HG02973 (cell line): ENCODE data around the gene TGM3.

ENCODE experiments used
- ATAC-seq: cut with Tn5 transposase; IDR thresholded peaks from one replicate; pipeline ENCODE4 v1.9.1; 2021; ENCODE audit warnings: moderate library complexity; ENCODE audit not compliant: unreplicated experiment

The TGM3 gene

DNA sequence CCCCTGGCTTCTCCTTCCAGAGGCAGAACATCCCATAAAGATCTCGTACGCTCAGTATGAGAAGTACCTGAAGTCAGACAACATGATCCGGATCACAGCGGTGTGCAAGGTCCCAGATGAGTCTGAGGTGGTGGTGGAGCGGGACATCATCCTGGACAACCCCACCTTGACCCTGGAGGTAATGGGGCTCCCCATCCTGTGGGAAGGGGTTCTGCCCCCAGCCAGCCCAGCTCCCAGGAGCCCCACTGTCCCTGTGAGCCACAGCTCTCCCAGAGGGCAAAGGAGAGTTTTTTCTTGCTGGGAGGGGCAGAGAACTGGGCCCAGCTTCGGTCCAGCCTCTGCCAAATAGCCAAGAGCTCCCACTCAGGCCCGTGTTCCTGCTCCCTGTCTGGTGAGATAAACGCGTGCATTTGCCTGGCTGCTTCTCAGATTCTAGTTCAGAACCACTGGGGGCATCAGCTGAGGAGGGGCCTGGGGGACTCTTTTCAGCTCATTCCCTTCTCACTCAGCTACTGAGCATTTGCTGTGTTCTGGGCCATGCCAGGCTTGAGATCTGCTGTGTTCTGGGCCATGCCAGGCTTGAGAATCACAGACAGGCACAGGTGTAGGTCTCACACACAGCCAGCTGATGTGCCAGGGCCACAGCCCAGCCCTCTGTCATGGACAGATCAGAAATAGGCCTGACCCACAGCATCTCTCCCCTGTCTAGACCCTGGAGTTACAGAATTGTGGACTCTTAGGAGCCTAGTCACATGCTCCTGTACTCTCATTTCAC lies 39.5 kb downstream of the TGM3 start:
- no peak for ATAC-seq

- ATAC-seq = no peak
These were observed 40.7 kb downstream of the TGM3 start for GRCh38 chr20:2336471-2336870.

DNA sequence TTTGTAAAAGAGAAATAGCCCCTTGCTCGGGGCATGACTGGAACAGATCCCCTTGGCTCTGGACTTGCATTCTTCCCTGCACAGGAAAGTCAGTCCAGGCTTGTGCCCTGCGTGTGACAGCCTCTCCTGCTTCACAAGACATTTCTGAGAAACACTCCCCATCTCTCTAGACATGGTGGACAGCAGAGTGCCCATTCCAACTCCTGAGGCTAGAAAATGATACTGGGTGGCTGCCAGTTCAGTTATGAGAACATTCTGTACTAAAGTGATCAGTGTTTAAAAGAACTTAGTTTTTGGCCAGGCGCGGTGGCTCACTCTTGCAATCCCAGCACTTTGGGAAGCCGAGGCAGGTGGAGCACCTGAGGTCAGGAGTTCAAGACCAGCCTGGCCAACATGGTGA lies 41.3 kb downstream of the TGM3 start:
- no peak for ATAC-seq

DNA sequence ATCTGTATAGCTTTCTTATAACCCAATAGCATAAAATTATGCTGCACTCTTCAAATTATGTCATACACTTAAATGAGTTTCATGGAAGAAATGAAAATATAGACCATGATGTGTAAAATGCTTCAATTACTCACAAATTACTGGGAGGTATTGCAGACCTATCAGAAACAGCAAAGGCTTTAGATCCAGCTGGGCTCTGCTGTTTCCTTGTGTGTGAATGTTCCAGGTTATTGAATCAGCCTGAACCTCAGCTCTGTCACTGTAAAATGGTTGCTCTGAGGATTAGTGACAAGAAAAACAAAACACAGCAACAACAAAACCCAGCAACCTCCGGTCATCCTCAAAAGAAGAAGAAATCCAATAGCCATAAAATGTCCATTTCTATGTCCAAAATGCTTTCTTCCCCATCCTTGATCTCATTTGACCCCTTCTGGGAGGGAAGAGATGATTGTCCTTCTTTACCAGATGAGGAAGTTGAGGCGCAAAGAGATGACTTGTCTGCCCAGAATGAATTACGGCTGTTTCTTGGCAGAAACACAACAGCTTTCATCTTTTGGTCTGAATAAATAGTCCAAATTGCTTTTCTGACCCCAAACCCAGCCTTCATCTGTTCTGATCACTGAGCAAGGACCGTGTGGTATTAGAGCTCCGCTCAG lies 42.7 kb downstream of the TGM3 start:
- ATAC-seq = no peak

- ATAC-seq = no peak
These were observed 44.3 kb downstream of the TGM3 start for GRCh38 chr20:2340136-2340535.

GRCh38 chr20:2340823-2341222 lies 45.0 kb downstream of the TGM3 start:
- ATAC-seq = no peak

GRCh38 chr20:2341336-2341735 lies 45.5 kb downstream of the TGM3 start:
- no peak for ATAC-seq

DNA sequence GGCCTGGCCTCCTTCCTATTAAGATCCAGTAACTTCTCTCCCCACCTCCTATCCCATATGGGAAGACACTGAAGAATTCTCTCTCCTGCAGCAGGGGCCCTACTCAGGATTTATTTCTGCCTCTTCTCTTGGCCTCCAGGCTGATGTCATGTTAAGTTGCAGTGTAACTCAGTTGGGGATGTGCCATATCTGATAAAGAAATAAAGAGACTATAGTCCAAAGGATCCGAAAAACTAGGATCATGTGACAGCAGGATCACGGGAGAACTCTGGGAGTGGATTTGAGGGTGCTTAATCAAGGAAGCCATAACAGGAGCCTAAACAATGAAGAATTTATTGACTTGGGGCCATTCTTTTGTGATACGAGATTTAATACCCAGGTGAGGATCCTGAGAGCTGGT lies 46.4 kb downstream of the TGM3 start:
- no peak for ATAC-seq

DNA sequence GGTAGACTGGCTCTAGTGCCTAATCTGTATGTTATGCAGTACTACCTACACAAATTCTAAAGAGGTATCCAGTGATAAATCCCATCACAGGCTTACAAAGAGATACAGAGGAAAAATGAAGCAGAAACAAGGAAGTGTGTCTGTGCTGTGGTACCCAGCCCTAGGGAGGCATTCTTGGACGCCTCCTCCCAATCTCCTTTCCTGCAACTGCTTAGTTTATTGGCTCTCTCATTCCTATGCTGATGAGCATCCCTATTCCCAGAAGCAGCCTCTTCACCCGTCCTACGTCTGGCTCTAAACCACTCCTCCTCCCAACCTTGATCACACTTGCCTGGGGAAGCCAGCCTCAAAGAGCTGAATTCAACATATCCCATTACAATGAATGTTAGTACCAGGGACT lies 50.4 kb downstream of the TGM3 start:
- no peak for ATAC-seq

- no peak for ATAC-seq
These were observed 52.5 kb downstream of the TGM3 start for GRCh38 chr20:2348336-2348735.

GRCh38 chr20:2349801-2350200 lies 54.0 kb downstream of the TGM3 start:
- no peak for ATAC-seq

- ATAC-seq = no peak
These were observed 54.8 kb downstream of the TGM3 start for GRCh38 chr20:2350606-2351005.

DNA sequence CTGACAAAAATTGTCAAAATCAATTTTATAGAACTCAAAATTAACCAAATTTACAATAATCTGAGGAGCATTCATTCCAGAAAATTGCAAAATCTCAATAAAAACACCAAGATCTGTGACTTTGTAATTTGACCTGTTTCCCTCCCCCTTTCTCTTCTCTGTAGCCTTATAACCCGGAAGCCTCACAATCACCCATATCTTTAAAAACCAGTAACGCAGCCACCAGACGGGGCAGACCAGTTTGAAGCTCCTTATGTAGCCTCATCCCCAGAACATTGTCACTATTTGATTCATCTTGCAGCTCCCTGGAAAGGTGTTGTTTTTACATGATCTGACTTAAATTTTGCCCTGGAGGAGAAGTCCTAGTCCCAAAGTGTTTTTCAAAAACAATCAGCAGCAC lies 57.4 kb downstream of the TGM3 start:
- ATAC-seq = no peak

- ATAC-seq = no peak
These were observed 61.3 kb downstream of the TGM3 start for GRCh38 chr20:2357114-2357513.

DNA sequence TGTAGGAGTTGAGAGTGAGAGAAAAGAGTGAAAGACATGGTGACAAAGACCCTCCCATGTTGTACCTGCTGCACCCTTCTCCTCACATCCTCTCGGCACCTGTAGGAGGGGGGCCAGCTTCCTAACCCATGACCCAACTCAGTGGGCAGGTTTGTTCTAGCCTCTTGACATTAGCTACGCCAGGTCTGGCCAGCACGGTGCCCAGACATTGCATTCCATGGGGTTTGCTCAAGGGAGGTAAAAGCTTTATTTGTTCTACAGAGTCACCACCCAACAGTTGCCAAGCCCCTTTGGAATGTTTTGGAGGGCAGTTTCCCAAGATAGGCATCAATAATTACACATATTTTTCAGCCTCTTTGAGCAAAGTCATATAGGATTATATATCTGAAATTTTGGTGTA lies 62.2 kb downstream of the TGM3 start:
- no peak for ATAC-seq

GRCh38 chr20:2361035-2361593 lies 65.3 kb downstream of the TGM3 start:
- no peak for ATAC-seq

DNA sequence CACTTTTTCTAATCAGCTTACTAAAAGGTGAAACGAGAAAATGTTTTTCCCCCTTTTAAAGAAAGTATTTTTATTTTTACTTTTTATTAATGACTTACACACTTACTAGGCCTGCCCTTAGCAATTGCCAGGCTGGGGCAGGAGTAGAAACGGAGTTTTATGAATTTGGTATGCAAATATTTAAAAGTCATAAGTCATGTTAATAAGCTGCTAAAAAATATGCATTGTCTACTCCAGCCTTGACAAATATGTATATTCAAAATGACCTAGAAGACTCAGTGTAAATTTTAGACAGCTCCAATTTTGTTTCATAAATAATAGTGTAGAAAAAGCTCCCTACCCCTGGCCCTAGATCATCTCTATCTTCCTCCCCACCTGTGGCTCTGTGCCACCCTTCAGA lies 67.4 kb downstream of the TGM3 start:
- no peak for ATAC-seq

- ATAC-seq = no peak
These were observed 67.8 kb downstream of the TGM3 start for GRCh38 chr20:2363587-2363986.

DNA sequence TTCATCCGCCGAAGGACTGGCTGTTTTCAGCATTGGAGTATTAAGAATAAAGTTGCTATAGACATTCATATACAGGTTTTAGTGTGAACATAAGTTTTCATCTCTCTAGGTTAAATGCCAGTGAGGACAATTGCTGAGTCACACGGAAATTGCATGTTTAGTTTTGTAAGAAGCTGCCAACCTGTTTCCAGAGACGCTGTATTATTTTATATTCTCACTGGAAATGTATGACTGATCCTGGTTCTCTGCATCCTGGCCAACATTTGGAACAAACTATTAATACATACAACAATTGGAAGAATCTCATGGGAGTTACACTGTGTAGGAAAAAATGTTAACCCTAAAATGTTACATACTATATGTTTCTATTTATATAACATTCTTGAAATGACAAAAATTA lies 68.2 kb downstream of the TGM3 start:
- no peak for ATAC-seq

DNA sequence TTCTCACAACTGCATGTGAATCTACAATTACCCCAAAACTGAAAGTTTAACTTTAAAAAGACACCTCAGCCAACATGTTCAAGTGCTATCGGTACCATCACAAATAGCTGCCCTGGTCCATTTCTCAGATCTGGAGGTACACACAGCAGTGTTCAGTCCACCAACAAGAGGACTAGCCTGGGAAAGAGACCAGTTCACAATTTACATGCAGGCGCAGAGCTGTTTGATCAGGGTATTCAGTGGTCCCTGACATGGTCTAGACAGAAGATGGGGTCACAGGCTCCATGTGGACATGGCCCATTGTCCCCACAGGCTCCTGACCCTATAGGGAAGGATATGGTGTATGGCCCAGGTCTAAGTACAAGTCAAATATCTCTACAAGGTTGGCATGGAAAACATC lies 69.3 kb downstream of the TGM3 start:
- no peak for ATAC-seq

GRCh38 chr20:2365666-2366065 lies 69.9 kb downstream of the TGM3 start:
- ATAC-seq = no peak

DNA sequence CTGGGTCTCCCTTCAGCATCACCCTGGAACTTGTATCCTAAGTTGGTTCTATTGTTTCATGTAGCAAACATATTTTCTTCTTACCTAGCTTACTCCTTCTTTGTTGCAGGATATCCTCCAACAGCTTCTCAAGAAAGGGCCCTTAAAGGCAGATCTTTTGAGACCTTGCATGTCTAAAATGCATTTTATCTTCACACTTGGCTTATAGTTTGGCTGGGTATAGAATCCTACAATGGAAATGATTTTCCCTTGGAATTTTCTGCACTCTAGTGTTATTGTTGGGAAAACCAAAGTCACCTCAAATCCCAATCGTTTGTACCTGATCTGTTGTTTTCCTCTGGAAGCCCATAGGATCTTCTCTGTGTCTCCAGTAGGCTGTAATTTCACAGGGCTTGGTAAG lies 72.8 kb downstream of the TGM3 start:
- no peak for ATAC-seq
